NCI-H2227 (cell line): ENCODE results near the gene SPNS2.

Source experiments
- DNase-seq: peaks from one replicate; lab custom pipeline; 2025; ENCODE audit not compliant: unreplicated experiment; lab: John Stamatoyannopoulos, UW

SPNS2 gene

DNA sequence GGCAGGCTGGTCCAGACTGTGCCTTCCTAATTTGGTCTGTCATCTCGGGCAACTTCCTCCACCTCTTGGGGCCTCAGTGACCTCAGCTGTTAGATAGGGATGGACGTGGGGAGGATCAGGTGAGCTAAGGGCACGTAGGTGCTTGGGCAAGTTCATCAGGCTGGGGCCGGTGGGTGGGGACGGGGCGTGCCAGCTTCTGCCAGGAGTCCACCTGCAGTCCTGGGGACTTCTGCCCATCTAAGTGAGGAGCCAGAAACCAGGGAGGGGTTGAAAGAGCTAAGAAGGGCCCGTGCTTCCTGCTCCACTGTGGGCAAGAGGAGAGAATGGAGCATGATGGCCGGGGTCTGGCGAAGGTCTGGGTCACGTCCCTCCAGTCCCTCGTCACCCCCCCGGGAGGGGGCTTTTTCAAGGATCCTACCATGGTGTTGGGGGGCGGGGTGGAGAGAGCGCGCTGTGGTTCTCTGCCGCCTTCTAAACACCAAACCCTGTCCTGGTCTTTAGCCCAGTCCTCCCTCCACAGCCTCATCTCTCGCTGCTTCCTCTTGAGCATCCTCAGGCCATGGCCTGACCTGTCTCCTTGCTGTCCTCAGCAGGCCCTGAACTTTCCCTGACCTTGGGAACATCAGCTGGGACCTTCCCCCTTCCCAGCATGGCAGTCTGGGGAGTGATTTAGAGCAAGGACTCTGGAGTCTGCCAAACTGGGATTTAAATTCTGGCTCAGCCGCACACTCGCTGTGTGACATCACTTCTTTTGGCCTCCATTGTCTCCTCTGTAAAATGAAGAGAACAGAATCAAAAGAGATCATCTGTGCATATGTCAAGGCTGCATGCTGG, 21.6 kb downstream of the SPNS2 start:
- no peak for DNase-seq

DNA sequence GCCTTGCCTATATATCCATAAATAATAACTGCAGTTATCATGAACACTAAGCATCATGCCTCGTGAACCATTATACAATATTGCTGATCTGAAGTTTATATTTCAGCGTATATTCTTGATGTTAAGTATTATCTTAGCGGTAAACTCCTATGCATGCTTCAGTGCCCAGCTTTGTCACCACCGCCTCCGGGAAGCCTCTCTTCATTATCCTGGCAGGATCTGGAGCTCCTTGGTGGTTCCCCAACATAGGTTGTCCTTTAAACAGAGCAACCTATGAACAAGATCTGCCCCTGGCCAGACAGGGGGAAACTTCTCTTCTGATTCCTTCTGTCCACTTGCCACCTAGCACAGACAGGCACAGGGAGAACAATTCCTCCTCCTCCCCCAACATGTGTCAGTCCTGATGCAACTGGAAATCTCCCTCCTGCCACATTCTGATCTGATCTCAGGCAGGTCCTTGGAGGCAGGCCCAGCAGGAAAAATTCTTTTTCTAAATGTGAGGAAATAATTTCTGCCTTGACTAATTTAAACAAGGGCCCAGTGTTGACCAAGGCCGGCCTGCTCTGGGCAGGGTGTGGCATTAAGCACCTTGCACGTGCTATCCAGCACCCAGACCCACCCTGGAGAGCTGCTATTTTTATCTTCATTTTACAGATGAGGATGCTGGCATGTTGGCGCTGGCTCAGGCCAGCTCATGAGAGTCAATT, 22.4 kb downstream of the SPNS2 start:
- DNase-seq: no peak

DNA sequence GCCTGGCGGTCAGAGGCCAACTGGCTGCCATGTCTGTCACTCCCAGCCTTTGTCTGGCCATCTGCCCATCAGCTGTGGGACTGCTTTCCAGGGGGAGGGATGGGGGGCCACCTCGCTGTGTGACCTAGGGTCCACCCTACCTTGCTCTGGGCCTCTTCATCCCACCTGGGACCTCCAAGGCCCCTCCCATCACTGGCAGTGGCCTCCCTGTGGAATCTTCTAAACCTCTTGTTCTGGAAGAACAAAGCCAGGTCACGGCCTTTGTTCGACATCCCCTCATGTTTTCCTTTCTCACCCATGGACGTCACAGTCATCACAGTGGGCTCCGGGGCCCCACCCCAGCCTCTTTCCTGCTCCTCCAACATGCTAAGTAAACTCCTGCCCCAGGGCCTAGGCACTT, 24.0 kb downstream of the SPNS2 start:
- no peak for DNase-seq

DNA sequence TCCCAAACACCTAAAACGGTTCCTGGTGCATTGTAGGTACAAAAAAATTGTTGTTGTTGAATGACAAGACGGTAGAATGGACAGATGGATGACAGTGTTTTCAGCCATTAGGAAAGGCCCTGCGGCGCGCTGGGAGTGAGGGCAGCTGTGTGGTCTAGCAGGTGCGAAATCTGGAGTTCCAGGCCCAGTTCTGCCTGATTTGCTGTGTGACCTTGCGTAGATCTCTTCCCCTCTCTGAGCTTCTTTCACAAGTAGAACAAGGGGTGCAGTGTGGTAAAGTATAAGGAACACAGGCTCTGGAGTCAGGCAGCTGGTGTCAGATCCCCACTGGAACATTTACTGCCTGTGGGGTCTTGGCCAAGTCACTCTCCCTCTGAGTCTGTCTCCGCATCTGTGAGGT, 25.3 kb downstream of the SPNS2 start:
- DNase-seq: no peak

DNA sequence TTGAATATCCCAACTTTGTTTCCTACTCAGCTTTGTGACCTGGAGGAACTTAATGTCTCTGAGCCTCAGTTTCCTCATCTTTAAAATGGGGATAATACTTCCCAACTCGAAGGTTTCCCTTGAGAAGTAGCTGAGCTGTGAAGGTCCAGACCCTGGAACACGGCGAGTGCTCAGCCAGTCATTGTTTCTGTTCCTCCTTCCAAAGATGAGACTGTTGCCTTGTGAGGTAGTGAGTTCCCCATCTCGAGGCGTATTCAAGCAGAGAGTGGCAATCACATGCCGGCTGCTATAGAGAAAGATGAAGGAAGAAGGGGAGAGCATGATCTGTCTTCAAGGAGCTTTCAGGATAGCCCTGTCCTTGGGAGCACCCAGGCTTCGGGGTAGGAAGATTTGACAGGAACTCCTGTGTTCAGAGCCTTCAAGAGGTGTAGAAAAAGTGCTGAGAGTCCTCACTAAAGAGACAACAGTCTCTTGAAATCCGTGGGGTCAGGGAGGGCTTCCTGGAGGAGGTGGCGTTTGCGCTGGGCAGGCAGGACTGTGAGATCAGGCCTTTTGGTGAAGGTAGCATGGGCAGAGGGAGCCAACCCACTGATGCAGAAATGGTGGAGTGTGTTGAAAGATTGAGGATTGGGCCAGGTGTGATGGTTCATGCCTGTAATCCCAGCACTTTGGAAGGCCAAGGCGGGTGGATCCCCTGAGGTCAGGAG, 27.2 kb downstream of the SPNS2 start:
- DNase-seq: no peak

DNA sequence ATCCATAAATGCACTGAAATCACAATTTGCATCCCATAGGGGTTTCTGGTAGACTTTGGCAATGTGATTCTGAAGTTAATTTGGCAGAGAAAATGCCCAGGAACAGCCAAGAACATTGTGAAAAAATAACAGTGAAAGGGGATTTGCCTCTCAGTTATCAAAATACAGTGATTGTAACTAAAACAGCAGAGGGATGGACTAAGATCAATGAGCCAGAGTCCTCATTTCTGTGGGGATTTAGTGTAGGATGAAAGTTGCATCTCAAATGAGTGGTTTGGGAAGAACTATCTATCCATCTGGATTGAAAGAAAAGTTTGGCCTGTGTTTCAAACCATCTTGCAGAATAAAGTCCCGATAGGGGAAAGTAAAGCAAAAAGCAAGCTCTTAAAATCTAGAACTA, 28.5 kb downstream of the SPNS2 start:
- no peak for DNase-seq

DNA sequence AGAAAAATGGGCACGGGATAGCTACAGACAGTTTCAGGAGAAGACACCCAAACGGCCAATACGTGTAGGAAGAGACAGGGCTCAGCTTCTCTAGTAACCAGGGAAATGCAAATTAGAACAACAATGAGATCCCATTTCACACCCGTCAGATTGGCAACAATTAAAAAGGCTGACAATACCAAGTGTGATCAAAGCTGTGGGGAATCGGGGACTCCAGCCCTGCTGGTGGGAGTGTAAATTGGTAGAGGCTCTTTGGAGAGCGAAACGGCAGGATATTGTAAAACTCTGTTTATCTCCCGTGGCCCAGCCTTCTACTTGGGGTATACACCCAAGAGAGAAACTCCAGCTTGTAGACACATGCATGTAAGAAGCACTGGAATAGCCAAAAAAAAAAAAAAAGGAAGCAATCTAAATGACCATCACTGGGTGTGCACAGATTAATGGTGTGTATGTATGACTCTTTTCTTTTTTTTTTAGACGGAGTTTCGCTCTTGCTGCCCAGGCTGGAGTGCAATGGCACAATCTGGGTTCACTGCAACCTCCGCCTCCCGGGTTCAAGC, 29.0 kb downstream of the SPNS2 start:
- DNase-seq: no peak

DNA sequence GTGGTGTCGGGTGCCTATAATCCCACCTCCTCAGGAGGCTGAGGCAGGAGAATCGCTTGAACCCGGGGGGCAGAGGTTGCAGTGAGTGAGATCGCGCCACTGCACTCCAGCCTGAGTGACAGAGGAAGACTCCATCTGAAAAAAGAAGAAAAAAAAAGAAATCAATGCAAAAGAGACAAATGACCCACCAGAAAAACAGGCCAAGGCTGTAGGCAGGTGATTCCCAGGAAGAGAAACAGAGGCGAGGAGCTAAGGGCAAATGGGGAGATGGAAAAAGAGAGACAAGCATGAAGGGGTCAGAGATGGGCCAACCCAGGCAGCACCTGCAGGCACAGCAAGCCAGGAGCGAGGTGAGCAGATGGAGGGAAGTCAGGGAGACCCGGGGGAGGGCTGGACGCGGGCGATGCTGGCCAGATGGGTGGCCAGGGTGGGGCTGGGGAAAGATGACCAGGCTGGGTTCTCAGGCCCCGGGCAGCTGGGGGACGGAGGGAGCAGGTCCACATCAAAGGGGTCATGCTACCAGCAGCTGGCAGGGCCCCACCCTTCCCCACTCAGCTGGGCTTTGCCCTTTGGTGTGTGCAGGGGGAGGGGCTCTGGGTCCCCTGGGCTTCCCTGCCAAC, 31.0 kb downstream of the SPNS2 start:
- no peak for DNase-seq

DNA sequence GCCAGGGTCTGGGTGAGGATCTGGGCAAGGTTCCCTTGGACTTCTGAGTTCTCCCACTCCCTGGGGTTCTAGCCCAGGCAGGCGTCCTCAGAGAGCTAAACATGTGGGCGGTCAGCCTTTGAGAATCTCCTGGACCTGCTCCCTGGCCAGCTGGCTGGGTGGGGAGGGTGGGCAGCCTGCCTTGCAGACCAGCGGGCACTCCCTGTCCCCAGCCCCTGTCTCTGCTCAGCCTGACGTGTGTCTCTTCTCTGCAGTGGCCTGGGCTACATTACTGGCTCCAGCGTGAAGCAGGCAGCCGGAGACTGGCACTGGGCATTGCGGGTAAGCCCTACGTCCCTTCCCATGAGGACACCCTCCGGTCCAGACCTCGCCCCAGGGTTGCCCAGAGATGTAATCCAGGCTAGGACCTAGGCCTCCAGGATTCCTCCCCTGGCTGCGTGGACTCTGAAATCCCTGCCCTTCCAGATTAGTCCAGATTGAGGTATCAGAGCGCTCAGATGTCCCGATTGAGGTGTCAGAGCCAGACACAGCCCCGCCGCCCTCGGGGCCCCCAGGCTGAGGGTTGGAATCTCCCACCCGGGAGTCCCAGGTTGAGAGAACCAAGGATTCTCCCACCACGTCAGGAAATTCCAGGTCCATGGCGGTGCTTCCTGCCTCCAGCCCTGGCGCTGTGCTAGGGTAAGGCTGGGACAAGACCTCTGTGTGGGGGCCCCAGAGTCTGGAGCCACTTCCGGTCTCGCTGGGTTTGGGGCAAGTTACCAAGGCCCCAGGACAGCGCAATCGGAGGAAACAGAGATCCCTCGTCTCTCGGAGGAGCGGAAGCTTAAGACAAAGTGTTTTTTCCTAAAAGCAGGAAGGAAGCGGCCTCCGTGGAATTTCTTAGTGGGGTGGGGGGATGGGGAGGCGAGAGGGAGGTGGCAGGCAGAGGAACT, 32.4 kb downstream of the SPNS2 start:
- DNase-seq: no peak

DNA sequence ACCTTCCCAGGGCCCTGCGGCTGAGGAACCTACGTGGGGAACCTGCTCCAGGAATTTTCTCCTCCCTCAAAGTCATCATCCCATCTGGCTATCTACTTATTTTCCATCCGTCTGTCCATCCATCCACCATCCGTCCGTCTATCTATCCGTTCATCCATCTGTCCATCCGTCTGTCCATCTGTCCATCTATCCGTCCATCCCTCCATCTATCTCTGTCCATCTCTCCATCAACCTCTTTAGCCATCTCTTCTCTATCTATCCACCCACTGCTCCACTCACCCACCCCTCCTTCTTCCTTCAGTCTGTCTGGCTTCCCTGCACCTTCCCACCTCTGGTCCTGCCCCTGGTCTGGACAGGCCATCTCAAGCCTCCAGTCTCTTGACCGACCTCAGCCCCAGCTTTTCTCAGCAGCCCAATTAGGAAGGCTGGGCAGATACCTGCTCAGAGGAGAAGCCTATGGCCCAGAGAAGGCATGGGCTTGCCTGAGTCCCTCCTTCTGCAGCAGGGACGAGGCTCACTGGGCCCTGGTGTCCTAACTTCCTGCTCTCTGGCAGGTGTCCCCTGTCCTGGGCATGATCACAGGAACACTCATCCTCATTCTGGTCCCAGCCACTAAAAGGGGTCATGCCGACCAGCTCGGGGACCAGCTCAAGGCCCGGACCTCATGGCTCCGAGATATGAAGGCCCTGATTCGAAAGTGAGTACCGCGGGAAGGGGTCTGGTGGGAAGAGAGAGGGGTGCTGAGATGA, 33.5 kb downstream of the SPNS2 start:
- DNase-seq: no peak

DNA sequence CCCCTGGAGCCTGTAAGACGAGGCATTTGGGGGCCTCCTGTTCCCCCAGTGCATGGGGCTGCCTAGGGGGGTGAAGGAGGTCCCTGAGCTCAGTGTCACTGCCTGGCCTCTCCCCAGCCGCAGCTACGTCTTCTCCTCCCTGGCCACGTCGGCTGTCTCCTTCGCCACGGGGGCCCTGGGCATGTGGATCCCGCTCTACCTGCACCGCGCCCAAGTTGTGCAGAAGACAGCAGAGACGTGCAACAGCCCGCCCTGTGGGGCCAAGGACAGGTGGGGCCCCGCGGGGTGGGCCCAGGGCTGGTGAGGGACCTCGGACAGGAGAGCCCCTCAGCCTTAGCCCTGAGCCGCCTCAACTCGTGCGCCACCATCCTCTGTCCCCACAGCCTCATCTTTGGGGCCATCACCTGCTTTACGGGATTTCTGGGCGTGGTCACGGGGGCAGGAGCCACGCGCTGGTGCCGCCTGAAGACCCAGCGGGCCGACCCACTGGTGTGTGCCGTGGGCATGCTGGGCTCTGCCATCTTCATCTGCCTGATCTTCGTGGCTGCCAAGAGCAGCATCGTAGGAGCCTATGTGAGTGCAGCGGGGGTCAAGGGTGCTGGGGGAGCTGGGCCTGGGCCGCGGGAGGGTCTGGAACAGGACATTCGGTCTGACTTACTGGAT, 34.3 kb downstream of the SPNS2 start:
- DNase-seq: no peak

DNA sequence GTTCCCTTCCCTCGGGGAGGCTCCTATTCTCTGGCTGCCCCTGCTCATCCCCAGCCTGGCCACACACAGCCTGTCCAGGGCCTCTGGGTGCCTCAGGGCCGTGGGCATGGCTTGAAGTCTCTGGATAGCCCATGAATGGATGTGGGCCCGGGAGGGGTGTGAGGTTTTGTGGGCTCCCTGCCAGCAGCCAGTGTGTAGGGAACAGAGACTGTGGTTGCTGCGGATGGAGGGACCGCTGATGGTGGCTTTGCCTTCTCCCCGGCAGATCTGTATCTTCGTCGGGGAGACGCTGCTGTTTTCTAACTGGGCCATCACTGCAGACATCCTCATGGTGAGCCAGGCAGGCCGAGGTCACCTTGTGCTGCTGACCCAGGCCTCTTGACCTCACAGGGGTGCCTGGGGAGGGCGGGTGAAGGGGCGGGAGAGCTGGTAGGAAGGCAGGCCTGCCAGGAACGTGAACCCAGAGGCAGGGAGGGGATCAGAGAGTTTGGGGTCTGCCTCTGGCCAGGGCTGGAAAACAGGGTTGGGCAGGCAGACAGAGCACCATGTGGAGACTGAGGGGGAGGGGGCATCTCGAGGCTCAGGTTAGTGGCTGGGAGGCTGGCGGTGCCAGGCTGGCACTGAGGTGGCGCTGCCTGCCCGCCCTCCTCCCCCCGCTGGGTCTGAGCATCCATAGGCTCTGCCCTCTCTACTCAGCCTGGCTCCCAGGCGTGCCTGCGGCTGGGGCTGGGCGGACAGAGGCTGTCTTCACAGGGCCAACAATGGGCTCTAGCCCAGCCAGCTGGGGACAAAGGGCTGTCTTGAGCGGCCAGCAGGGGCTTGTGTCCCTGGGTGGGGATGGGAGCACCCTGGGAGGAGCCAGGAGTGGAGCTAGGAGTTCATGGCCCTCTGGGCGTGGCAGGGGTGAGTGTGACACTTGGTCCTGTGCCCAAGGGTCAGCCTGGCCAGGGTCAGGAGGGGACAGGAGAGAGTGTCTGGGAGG, 35.1 kb downstream of the SPNS2 start:
- DNase-seq: no peak

DNA sequence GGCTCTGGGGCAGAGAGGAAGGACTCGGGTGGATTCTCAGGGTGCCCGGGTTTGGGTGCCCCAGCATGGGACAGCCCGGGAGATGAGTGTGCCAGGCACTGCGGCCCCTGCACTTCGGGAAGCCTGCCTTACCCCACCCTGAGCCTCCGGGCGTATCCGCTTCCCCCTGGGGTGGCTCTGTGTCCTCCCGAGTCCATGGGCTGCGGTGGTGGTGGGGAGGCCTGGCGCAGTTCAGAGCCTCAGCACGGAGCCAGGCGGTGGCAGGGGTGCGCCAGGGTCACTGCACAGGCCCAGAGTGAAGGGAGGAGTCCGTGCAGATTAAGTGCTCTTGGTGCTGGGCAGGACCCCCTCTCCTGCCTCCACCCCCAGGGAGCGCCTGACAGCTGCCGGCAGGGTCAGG, 35.8 kb downstream of the SPNS2 start:
- no peak for DNase-seq

DNA sequence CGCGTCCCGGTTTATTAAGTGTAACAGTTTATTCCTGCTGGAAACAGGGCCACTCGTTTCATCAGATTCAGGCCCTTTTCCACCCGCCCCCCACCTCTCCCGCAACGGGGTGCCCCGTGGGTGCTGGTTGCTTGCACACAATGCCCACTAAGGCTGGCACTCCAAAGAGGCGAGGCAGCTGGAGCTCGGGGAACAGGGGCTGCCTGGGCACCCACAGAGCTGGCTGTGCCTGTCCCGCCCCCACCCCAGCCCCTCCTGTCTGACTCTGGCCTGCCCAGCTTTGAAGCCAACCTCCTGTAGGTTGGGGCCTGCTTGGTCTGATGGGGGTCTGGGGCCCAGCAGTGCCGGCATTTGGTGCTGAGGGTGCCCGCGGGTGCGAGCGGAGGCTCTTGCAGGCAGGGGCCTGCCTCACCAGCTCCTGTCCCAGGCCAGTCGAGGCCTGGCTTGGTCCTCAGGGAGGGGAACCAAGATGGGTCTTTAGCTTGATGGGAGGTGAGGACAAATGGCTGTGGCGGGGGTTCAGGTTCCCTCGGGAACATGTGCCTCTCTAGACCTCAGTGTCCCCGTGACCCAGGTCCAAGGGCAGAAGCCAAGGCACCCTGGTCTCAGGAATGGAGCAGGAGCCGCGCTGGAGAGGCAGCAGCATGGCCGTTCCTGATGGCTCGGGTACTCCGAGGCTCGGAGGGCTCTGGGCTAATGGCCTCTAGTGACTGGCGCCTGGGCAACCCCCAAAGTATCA, 36.4 kb downstream of the SPNS2 start:
- no peak for DNase-seq

DNA sequence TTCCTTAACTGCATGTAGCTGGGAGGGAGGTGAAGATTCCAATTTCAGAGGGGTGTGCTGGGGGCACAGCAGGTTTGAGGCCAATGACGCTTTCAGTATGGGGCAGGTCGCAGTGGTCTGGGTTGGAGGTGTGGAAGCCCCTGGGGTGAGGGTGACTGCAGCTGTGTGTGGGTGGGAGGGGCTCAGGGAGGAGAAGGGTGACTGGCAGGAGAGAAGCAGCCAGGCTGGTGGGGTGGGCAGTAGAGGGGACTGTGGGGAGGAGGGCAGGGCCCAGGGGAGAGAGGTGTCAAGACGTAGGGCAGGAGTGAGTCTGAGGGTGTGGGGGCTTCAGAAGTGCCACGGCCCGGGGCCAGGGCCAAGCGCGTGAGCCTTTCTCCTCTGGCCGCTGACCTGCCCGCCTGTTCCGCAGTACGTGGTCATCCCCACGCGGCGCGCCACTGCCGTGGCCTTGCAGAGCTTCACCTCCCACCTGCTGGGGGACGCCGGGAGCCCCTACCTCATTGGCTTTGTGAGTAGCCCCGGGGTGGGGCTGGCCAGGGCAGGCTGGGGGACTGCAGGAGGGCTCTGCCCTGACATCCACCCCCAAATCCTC, 37.1 kb downstream of the SPNS2 start:
- no peak for DNase-seq

DNA sequence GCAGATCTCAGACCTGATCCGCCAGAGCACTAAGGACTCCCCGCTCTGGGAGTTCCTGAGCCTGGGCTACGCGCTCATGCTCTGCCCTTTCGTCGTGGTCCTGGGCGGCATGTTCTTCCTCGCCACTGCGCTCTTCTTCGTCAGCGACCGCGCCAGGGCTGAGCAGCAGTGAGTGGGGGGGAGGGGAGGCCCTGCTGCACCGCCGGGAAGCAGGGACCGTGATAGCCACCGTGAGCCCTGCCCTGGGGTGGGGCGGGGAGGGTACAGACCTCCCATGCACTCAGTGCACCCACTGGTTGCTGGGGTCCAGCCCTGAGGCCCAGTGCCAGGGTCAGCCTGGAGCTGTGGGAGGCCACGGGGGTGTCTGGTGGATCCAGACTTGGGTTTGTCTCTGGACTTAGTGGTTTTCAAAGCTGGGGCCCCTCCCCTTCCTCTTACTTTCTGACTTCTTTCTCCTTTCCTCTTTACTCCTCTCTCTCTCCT, 37.6 kb downstream of the SPNS2 start:
- DNase-seq: no peak
